Mucosa of gallbladder (tissue), 1 donor: Measurements from ENCODE around the gene RPS21. TPM values are rescaled to one million over a fixed set of nuclear protein-coding genes. Genes with fewer than 3 reads are reported as not detected.

Source experiments
- DNase-seq: peaks from one replicate; pipeline ENCODE4 v3.0.0-alpha.2; 2020; ENCODE audit warnings: low spot score
- total RNA-seq: library from RNA; stranded (reverse); gene quantifications from one replicate; pipeline ENCODE4 v1.2.1, GENCODE V29; 2021
- donor health status: DM: no; HTN: no; CAD: no.

The RPS21 gene
- total RNA-seq, 1 donor from 2014 or later, result 968 TPM

DNA sequence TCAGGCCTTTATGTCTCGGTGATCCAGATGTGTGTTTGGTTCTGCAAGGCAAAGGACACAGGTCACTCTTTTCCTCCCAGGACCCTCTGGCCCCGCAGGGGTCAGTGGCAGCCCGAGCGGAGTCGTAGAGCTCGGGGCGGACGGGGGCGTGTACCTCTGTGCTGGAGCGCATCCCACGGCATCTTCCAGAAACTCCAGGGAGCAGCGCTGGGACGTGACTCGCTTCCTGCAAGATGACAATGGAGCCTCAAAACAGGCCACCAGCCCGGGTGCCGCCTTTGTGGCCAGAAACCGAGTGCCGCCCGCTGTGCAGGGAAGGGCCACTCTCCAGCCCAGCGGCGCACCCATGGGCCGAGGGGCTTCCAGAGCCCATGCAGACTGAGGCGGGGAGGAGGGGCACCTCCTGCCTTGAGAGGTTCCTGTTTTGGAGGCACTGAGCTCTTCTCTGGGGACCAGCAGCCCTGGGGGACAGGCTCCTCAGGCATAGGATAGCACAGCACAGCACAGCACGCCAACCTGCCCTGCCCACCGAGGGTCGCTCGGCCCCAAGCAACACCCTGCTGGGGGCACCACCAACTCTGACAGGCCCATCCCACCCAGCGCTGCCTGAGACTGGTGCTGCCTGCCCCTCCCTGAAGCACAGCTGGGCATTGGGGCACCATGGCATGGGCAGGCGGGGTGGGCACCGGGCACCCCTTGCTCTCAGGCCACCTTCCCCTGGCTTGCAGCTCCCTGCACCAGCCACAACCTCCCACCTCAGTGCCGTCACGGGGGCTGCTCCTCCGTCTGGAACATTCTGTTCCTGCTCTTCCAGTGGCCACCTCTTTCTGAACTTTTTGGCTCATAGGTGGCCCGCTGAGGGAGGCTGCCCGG lies 9.7 kb downstream of the RPS21 start:
- no peak for DNase-seq

DNA sequence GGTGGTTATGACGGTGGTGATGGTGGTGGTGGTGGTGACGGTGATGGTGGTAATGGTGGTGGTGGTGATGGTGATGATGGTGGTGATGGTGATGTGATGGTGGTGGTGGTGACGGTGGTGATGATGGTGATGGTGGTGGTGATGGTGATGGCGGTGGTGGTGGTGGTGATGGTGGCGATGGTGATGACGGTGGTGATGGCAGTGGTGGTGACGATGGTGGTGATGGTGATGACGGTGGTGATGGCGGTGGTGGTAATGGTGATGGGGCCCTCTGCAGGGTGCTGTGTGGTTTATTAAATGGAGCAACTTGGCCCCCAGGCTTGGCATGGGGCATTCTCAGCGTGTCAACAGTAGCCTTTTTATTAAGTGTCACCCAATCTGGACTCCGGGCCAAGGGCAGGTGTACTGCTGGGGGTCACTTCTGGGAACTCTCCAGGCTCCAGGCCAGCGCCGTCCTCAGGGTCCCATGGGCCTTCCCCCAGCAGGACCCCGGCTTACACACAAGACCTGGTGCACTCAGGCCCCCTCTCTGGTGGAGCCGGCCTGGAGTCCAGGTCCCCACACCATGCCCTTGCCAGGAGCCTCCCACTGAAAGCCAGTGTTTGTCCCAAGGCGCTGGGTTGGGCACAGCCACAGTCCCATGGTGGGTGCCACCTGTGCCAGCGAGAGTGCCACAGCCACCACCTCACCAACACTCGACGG lies 11.4 kb downstream of the RPS21 start:
- no peak for DNase-seq

DNA sequence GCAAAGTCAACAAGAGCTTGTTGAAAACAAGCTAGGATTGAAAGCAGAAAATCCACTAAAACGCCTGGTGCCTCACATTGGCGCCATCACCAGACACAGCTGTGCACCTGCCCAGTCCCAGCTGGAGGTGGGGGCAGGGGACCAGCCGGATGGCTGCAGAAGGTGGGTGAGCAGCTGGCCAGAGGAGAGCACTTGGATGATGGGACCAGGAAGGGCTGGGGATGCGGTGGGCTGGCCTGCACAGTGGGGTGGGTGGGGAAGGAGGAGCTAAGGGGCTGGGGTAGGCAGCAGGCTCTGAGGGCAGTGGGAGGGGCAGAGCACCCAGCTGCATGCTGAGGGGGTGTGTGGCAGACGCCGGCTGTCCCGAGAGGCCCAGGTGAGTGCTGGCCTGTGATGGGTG lies 13.1 kb downstream of the RPS21 start:
- DNase-seq, result no peak

GRCh38 chr20:62400541-62400940 lies 13.6 kb downstream of the RPS21 start:
- no peak for DNase-seq

GRCh38 chr20:62401331-62401779 lies 14.5 kb downstream of the RPS21 start:
- no peak for DNase-seq

GRCh38 chr20:62402456-62403150 lies 15.7 kb downstream of the RPS21 start:
- DNase-seq, result no peak

- DNase-seq, result no peak
Measured at GRCh38 chr20:62403331-62403730, 16.4 kb downstream of the RPS21 start.

DNA sequence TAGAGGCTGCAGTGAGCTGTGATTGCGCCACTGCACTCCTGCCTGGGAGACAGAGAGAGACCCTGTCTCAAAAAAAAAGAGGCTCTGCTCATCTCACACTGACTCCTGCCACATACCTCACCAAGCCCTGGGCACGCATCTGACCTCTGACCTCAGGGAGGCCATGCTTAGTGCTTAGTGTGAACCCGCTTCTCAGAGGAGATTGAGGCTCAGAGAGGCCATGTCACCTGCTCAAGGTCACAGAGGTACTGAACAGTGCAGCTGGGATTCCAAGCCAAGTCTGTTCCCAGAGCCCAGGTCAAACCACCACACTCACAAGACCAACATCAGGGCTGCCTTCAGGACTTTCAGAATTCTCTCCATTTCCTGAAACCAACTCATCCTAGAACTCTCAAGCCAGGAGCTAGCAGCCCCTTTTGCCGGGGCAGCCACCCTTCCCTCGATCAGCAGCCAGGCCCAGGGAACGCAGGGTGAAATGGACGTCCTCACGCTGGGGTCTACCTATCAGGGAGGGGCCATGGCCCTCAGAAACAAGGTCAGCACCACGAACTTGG lies 17.3 kb downstream of the RPS21 start:
- no peak for DNase-seq

- DNase-seq, result no peak
Measured at GRCh38 chr20:62404761-62405107, 17.8 kb downstream of the RPS21 start.

GRCh38 chr20:62405108-62405980 lies 18.4 kb downstream of the RPS21 start:
- DNase-seq, result no peak

DNA sequence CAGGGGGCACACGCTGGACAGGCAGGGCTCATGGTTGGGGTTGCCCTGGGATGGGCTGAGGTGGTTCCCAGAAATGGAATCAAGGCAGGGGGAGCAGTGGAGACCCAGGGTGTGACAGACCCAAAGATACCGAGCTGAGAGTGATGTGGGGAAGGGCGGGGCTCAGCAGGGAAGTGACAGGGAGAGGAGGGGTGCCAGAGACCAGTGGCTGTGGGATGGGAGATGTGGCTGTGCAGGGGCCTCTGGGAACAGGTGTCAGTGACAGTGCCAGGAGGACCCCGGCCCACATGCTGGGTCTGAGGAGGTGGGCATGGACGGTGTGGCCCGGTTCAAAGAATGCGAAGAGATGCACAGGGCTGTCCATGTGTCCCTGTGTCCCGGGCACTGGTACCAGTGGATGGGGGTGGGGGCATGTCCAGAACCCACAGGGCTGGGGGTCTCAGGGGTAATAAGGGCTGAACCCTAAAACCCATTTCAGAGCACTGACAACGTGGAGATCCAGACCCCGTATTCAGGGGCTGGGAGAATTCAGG lies 19.1 kb downstream of the RPS21 start:
- DNase-seq, result no peak

DNA sequence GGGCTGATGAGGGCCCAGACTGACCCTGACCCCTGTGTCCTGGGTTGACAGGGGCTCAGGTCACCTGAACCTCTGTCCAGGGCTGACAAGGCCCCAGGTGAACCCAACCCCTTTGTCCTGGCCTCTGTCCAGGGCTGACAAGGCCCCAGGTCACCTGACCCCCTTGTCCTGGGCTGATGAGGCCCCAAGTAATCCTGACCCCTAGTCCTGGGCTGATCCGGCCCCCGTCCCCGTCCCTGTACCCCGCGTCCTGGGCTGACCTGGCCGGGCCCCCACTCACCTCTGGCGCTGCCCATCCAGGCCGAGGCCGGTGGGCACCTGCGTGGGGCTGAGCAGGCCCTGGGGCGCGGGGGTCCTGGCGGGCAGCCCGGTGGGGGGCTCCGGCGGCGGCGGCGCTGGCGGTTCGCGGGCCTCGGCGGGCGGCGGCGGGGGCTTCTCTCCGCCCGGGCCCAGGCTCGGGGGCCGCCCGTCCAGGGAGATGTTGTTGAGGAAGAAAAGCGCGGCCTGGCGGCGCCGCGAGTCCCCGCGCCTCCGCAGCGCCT lies 19.8 kb downstream of the RPS21 start:
- DNase-seq, result no peak

DNA sequence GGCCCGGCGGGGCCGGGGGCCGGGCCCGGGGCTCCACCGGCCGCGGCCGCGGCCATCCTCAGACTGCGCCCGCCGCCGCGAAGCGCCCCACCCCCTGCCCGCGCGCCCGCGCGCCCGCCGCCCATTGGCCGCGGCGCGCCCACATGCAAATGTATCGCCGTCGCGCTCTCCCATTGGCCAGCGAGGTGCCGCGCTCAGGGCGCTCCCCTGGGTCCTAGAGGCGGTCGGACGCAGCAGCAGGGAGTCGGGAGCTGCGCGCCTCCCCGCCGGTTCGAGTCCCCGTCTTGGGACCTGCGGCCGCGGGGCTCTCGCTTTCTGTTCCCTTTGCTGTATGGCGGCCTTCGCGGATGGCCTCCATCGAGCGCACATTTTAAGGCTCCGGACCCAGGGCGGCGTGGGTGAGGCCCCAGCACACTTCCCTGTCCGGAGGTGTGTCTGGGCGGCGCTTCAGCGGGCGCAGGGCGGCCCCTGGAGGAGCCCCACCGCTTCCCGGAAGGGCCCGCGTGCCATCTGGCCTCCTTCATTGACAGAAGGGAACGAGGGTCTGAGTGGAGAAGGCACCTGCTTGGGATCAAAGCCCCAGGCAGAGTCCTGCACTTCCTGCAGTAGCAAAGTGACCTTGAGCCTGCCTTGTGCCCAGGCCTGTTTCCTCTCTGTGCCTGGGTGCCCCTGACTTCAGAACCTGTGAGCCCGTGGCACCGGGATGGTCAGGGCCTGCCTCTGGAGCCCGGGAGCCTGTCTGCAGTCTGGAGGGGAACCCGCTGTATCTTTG lies 20.5 kb downstream of the RPS21 start, which contains the start of gene CABLES2:
Gene CABLES2 (minus strand): TSS at position 65 of the 772 bp plus-strand sequence. CDS start 9 bp downstream, at position 56.
- peak; percentile 95 for DNase-seq

GRCh38 chr20:62408055-62408454 lies 21.2 kb downstream of the RPS21 start:
- no peak for DNase-seq

DNA sequence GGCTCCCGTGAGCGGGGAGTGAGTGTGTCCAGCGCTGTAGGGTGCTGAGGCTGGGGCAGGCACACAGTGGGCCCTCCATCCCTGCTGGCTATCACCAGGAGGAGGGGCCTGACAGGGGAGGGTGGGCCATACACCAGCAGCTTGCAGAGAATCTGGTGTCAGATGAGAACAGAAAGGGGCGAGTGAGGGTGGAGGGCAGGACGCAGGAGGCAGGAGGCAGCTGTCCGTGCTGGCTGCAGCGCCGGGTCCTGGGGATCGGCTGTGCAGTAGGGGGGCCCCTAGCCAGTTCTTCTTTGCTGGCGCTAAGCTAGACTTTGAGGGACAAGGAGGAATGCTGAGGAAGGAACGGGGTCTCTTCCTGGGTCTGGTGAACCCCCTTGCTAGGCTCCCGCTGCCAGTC lies 21.7 kb downstream of the RPS21 start:
- DNase-seq, result no peak

GRCh38 chr20:62409086-62409853 lies 22.4 kb downstream of the RPS21 start:
- DNase-seq, result no peak

DNA sequence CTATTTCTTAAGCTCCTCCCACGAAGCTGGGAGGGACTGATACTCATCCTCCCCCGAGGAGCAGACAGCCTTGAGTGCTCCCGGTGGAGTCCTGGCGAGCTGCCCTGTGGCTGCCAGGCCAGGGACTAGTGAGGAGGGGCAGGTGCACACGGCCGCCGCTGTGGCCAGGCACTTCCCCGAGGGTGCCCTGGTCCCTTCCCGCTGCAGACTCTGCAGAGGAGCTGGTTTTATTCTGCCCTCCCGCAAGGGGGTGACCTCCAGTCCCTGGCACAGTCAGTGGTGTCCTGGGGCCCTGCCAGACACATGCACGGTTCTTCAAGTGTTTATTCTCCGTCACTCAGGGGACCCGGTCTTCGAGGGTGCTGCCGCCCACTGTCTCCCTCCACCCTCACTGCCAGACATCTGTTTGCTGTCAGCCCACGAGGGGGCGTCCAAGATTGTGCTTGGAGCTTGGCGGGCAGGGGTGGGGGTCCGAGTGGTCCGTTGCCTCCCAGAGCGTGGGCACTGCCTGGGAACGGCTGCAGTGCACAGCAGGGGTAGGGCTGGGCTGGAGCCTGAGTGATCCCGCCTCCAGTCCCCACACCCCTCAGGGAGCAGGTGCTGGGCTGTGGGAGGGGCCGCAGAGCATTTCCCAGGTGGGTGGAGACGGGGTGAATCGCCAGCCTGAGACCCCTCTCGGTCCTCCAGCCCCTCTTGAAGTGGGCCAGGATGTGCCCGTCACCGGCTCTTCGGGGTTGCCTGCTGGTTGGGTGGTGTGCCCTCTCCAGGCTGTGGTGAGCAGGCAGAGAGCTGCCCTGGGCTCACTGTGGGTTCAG lies 23.2 kb downstream of the RPS21 start:
- DNase-seq, result peak; percentile 82
